ENCODE results near the gene CPAMD8.

The CPAMD8 gene

DNA sequence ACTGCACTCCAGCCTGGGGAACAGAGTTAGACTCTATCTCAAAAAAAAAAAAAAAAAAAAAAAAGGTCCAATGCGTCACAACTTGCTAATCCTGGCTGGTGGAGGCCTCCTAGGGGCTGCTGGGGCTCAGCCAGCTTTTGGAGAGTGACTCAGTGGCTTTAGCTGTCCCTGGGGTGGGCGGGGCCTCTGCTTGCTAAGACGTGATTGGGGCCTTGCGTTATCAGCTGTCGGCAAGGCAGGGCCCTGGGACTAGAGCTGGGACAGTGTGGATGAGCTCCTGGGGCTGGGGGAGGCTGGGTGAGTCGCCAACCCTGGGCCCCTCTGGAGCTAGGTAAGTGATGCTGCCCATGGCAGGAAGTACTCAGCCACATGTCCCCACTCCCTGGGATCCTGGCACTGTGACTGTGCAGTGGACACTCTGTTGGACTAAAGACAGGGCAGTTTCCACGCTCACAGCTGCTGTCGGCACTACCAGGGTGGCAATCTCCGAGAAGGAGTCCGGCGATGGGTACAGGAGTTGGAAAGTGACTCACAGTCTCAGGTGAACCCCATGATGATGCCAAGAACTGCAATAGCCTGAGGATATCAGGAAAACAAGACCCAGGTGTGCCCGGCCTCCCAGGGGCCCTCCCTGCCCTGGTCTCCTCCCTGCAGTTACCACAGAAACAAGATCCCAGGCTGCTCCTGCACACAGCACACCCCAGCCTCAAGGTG is 105.6 kb downstream of the CPAMD8 start:
- peak; percentile 94 for DNase-seq (ENCODE audit: low read depth)

- DNase-seq (ENCODE audit: low read depth), result no peak
Measured at GRCh38 chr19:16919496-16919895, 107.1 kb downstream of the CPAMD8 start.

GRCh38 chr19:16917401-16917800 is 109.2 kb downstream of the CPAMD8 start:
- no peak for DNase-seq (ENCODE audit: low read depth)

GRCh38 chr19:16915734-16916133 is 110.9 kb downstream of the CPAMD8 start:
- DNase-seq (ENCODE audit: low read depth), result no peak

- DNase-seq (ENCODE audit: low read depth), result no peak
Measured at GRCh38 chr19:16915135-16915534, 111.5 kb downstream of the CPAMD8 start.

DNA sequence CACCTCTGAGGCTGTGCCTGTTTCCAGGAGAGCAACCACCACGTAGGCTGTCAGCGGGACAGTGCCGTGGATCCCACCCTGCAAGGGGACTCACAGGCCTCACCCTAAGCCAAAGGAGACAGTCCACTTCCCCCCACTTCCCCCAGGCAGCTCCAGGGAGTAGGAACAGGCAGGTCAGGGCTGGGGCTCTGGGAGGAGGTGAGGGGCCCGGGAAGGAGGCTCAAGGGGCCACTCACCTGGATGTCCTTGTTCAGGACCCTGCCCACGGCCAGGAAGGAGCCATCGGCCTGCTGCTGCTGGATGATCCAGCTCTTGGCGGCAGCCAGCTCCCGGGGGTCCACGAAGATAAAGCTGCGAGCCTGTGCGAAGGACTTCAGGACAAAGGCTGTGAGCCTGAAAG is 112.2 kb downstream of the CPAMD8 start:
- DNase-seq (ENCODE audit: low read depth), result no peak

- no peak for DNase-seq (ENCODE audit: low read depth)
Measured at GRCh38 chr19:16912780-16913179, 113.8 kb downstream of the CPAMD8 start.

DNA sequence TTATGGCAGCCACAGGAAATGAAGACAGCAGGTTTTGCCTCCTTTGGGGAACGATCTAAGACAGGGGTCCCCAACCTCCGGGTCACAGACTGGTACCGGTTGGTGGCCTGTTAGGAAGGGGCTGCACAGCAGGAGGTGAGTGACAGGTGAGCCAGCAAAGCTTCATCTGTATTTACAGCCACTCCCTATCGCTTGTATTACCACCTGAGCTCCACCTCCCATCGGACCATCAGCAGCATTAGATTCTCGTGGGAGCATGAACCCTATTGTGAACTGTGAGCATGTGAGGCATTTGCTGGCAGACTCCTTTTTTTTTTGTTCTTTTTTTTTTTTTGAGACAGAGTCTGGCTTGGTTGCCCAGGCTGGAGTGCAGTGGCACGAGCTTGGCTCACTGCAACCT is 115.6 kb downstream of the CPAMD8 start:
- no peak for DNase-seq (ENCODE audit: low read depth)

- DNase-seq (ENCODE audit: low read depth), result no peak
Measured at GRCh38 chr19:16908759-16909158, 117.9 kb downstream of the CPAMD8 start.

- DNase-seq (ENCODE audit: low read depth), result no peak
Measured at GRCh38 chr19:16904599-16904998, 122.0 kb downstream of the CPAMD8 start.

DNA sequence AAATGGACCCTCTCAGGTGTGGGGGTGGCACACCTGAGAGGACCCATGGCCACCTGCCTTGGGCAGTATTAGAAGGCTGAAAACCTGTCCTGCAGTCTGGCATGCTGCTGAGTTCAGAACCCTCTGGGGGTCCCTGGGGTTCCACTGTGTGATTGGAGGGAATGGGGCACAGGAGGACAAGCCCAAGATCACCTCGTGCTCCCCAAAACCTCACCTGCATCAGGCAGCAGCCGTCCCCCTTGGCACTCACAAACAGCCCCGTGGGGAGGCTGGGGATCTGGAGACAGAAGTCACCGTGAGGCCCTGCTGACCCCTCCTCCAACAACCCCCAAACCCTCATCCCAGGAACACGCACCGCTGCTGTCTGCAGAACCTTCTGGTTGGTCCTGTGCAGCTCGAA is 123.3 kb downstream of the CPAMD8 start:
- no peak for DNase-seq (ENCODE audit: low read depth)

DNA sequence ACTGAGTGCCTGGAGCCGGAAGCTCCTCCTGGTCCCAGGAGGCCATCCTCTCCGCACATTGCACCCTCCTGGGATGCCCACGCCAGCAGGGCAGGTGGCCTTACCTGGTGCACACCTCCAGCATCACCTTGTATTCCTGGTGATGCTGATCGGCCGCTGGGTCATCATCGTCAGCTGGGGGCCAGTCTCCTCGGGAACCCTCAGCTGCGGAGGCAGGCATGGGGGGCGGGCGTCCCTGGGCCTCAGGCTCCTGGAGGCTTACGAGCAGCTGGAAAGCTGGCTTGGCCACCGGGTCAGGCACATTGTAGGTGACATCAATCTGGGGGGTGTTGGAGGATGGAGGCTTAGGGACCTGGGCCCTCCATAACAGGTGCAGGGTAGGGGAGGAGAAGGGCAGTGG is 124.1 kb downstream of the CPAMD8 start:
- DNase-seq (ENCODE audit: low read depth), result no peak

DNA sequence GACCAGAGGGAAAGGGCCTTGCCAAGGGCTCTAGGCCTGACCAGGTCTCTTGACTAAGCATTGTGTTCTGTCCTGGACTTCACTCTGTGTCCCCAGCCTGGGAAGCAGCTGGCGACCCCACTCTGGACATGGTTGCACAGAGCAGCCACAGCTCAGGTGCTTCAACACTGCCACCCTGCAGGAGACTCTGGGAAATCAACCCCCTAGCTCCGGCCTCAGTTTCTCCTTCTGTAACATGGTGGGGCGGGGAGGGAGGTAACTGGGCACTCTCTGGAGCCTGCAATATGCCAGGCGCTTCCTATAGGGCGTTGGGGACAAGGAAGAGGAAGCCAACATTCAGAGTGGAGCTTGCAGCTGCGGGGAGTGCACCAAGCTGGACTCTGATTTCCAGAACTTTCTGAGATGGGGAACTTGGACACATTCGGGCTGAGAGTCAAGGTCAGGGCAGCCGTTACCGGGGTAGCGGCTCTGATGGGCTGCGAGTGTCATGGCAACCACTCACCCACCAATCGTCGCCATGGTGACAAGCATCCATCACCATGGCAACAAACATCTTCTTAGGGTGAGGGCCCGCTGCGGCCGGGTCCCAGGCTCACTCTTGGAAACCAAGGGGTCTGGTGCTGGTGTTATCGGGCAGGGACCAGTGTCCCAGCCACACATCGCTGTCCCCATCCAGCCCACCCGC is 125.0 kb downstream of the CPAMD8 start:
- no peak for DNase-seq (ENCODE audit: low read depth)

- peak; percentile 62 for DNase-seq (ENCODE audit: low read depth)
Measured at GRCh38 chr19:16899566-16900075, 127.0 kb downstream of the CPAMD8 start.

GRCh38 chr19:16898361-16899015 is 128.1 kb downstream of the CPAMD8 start:
- DNase-seq (ENCODE audit: low read depth), result no peak

- DNase-seq (ENCODE audit: low read depth), result peak; percentile 15
Measured at GRCh38 chr19:16897856-16898161, 128.8 kb downstream of the CPAMD8 start.

DNA sequence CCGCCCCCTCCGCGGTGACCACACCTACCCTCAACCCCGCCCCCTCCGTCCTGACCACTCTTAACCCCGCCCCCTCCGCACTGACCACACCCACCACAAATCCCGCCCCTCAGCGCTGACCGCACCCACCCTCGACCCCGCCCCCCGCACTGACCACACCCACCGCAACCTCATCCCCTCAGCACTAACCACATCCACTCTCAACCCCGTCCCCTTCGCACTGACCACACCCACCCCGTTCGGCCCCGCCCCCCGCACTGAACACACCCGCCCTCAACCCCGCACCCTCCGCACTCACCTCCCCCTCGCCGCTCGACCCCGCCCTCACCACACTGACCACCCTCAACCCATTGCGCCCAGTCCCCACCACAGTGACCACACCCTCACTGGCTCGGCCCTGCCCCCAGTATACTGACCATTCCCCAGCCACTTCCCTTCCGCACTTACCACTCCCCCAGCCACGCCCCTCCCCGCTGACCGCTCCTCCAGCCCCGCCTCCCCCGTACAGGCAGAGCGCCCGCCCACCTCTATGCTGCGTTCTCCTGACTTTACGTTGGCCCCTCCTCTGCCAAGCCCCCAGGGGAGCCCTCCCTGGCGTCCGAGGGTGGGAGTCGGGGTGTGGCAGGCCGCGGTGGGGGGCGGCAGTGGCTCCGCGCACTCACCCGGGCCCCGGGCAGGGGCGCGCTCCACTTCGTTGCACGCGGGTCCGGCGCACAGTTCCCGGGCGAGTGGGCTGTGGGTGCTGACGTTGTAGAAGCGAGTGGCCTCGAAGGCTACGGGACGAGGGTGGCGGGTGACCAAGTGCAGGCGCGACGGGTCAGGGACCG is 129.4 kb downstream of the CPAMD8 start:
- DNase-seq (ENCODE audit: low read depth), result peak; percentile 88

- DNase-seq (ENCODE audit: low read depth), result no peak
Measured at GRCh38 chr19:16896146-16897028, 130.2 kb downstream of the CPAMD8 start.

DNA sequence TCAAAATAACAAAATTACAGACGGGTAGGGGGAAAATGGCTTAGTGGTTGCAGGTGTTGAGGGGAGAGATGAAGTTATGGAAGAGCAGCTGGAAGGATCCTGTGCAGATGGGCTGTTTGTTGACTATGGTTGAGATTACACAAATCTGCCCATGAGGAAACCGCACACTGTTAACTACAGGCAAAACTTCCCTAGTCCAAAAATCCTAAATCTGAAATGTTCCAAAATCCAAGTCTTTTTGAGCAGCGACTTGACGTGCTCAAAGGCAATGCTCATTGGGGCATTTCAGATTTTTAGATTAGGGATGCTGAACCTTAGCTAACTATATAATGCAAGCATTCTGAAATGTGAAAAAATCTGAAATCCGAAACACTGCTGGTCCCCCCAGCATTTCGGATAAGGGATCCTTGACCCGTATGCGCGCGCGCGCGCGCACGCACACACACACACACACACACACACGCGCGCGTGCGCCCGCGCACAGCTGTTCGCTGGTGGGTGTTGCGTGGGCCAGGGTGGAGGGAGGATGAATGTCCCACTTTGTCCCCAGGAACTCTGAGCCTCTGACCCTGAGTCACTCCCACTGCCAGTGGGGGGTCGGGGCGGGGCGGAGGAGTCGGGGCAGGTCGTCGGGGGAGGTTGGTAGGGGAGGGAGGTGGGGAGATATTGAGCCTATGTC is 131.0 kb downstream of the CPAMD8 start:
- no peak for DNase-seq (ENCODE audit: low read depth)

GRCh38 chr19:16894080-16894479 is 132.5 kb downstream of the CPAMD8 start:
- no peak for DNase-seq (ENCODE audit: low read depth)

DNA sequence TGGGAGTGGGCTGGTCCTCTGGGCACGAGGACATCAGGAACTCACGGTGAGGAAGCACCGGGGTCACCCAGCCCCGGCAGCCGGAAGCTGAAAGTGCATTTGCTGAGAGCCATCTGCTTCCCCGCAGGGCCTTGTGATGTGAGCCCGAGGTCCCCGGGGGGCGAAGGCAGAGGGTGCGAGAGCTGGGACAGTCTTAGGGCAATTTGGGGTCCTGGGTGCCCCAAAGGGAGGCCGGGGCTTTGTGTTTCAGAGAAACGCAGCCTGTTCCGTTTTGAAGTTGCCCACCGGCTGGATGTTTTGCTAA is 133.0 kb downstream of the CPAMD8 start:
- no peak for DNase-seq (ENCODE audit: low read depth)

Data from ELR (cell line).